Measurements from ENCODE around the gene PFKFB1. TPM values are rescaled to one million over a fixed set of nuclear protein-coding genes. Genes with fewer than 3 reads are reported as not detected.

Gene PFKFB1
- total RNA-seq, 1 donor from 2014 or later = 0.83 TPM

DNA sequence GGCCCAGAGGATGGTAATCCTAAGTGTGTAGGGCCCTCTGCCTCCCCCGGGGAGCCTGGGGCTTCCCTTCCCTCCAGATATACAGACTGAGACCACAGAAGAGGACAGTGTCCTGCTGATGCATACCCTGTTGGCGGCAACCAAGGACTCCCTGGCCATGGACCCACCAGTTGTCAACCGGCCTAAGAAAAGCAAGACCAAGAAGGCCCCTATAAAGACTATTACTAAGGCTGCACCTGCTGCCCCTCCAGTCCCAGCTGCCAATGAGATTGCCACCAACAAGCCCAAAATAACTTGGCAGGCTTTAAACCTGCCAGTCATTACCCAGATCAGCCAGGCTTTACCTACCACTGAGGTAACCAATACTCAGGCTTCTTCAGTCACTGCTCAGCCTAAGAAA, 71.4 kb downstream of the PFKFB1 start:
- DNase-seq (ENCODE audit: low spot score in 2 of 2, unreplicated experiment in 2 of 2) = no peak
- peak overlapping the region; percentile 90 for H3K27ac Mint-ChIP-seq
- H3K36me3 Mint-ChIP-seq = peaks cover 27% of the 10 kb centered on the region
- TF ChIP-seq CTCF (IDR thresholded peaks at IDR 0.05; ENCODE audit: unreplicated experiment) = no peak
- H3K9me3 Mint-ChIP-seq = peaks cover 13% of the 10 kb centered on the region
- H3K27me3 Mint-ChIP-seq (ENCODE audit: low read depth) = no peaks in the 10 kb centered on the region
- H3K4me3 Mint-ChIP-seq = peak overlapping the region; percentile 91
- H3K4me1 Mint-ChIP-seq = peaks cover 6% of the 10 kb centered on the region

- Mint-ChIP-seq H3K4me3 (peak overlapping the region; percentile 91), H3K27me3 (ENCODE audit: low read depth) (no peaks in the 10 kb centered on the region), H3K36me3 (peaks cover 18% of the 10 kb centered on the region), H3K4me1 (peaks cover 6% of the 10 kb centered on the region), H3K9me3 (peaks cover 16% of the 10 kb centered on the region), H3K27ac (peak overlapping the region; percentile 90)
- peak; percentile 71 to 80 for DNase-seq (ENCODE audit: low spot score in 2 of 2, unreplicated experiment in 2 of 2)
- no peak for TF ChIP-seq CTCF (IDR thresholded peaks at IDR 0.05; ENCODE audit: unreplicated experiment)
Measured at GRCh38 chrX:54921427-54922021, 72.5 kb downstream of the PFKFB1 start.

- Mint-ChIP-seq H3K36me3 (peaks cover 12% of the 10 kb centered on the region), H3K27ac (peak within 1 kb of the TSS; percentile 90), H3K4me1 (peaks cover 6% of the 10 kb centered on the region), H3K27me3 (ENCODE audit: low read depth) (no peaks in the 10 kb centered on the region), H3K4me3 (peak within 1 kb of the TSS; percentile 91), H3K9me3 (peaks cover 16% of the 10 kb centered on the region)
- peak in 1 of 2 experiments; percentile 53 for DNase-seq (ENCODE audit: low spot score in 2 of 2, unreplicated experiment in 2 of 2)
- no peak for TF ChIP-seq CTCF (IDR thresholded peaks at IDR 0.05; ENCODE audit: unreplicated experiment)
Measured at GRCh38 chrX:54920610-54921426, 73.2 kb downstream of the PFKFB1 start, which contains the start of gene TRO. TRO (plus strand) TSS chrX:54920824; CDS start chrX:54922247, 1,423 bp downstream.

GRCh38 chrX:54909941-54910340, 84.0 kb downstream of the PFKFB1 start:
- DNase-seq (ENCODE audit: low spot score in 2 of 2, unreplicated experiment in 2 of 2) = no peak
- Mint-ChIP-seq H3K27ac (no peak overlapping the region), H3K27me3 (ENCODE audit: low read depth) (no peaks in the 10 kb centered on the region), H3K4me1 (no peaks in the 10 kb centered on the region), H3K4me3 (no peak overlapping the region), H3K9me3 (peaks cover 49% of the 10 kb centered on the region), H3K36me3 (no peaks in the 10 kb centered on the region)
- no peak for TF ChIP-seq CTCF (IDR thresholded peaks at IDR 0.05; ENCODE audit: unreplicated experiment)

- H3K4me1 Mint-ChIP-seq = no peaks in the 10 kb centered on the region
- H3K4me3 Mint-ChIP-seq = no peak overlapping the region
- TF ChIP-seq CTCF (IDR thresholded peaks at IDR 0.05; ENCODE audit: unreplicated experiment) = no peak
- no peaks in the 10 kb centered on the region for H3K36me3 Mint-ChIP-seq
- peaks cover 7% of the 10 kb centered on the region for H3K27me3 Mint-ChIP-seq (ENCODE audit: low read depth)
- H3K27ac Mint-ChIP-seq = no peak overlapping the region
- no peak for DNase-seq (ENCODE audit: low spot score in 2 of 2, unreplicated experiment in 2 of 2)
- peaks cover 58% of the 10 kb centered on the region for H3K9me3 Mint-ChIP-seq
Measured at GRCh38 chrX:54894159-54894558, 99.8 kb downstream of the PFKFB1 start.

All from mesothelial cell of epicardium (in vitro differentiated cells).